Epithelial cell of prostate (primary cell): ENCODE data around the gene SLC34A1.
"Not testable (repeated sequence)": the region's sequence is repeated elsewhere in the genome, so short reads cannot be mapped to it uniquely, and the experiment has no call there.

Experiments used
- DNase-seq: peaks from one replicate; pipeline ENCODE4 v3.0.0-alpha.2; 2011; ENCODE audit warnings: low read depth, low spot score
- H3K27ac ChIP-seq: fragments of 450-650 bp; 2 replicates; pipeline ENCODE4 v1.5.1; 2017; ENCODE audit warnings: mild to moderate bottlenecking

SLC34A1 gene

DNA sequence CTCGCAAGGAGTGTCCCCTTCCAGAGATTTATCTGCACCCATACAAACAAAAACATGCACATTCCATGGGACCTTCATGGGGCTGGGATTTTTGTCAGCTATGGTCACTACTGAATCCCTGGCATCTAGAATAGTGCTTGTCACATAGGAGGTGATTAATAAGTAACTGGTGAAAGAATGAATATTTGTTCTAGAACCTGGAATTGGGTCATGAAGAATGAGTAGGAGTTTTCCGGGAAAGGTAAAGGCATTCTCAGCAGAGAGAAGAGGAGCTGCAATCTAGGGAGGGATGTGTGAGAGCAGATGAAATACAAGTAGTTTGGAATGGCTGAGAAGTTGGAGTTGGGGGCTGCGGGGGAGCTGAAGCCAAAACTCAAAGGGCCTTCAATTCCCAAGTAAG, 30.0 kb upstream of the SLC34A1 start:
- no peak for DNase-seq
- H3K27ac ChIP-seq = no peak overlapping the region

DNA sequence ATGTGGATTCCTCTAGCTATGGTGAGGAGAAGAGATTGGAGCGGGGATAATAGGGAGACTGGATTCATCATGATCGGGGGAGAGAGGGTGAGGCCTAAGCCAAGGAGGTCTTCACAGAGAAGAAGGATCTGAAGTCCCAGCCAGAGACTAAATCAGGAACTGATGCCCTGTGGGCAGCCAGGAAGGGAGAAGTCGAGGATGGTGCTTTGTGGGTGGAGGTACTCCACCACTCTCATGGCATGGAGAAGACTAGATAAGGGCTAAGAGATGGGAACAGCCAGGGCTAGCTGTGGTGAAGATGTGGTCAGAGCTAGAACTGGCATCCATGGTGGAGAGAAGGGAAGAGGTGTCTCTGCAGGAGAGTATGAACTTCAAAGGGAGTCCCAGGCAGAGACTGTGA, 29.5 kb upstream of the SLC34A1 start:
- no peak overlapping the region for H3K27ac ChIP-seq

DNA sequence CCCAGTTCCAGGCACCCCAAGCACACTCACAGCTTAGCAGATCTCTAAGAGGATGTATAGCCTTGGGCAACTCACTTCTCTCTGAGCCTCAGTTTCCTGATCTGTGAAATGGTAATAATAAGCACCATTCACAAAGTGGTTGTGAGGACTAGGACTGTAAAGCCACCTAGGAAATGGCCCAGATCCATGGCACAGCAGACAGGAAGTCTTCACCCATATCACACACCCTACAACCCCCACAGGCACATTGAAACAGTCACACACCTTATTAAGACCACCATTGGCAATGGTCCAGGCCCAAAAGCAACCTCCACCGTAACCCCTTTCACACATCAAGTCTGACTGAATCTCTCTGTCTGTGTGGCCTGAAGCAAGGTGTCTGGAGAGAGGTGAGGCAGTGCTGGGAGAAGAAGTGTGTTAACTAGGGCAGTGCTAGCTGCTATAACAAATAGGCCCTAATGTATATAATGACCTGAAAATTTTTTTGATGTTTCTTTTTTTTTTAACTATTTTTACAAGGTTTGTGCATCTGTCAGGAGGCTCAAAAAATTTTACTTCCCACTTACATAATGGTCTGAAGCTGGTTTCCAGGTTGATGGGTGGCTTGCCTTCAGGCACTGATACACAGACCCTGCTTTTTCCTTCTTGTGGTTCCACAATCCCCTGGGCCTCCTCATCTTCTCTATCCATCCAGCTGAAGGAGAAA, 28.9 kb upstream of the SLC34A1 start:
- DNase-seq = no peak
- H3K27ac ChIP-seq = no peak overlapping the region

More for the DNA sequence above, 29.5 kb upstream of the SLC34A1 start:
- DNase-seq = no peak

DNA sequence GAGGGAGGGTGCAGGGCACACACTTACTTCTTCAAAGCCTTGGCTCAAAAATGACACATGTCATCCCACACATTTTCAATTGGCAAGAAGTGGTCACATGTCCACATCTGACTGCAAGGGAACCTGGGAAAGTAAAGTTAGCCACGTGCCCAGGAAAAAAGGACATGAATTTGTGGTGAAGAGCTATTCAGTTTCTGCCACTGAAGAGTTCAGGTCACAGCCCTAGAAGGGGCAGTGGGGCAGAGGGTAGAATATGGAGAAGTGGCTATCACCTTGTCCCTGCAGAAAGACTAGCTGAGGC, 28.4 kb upstream of the SLC34A1 start:
- no peak for DNase-seq

DNA sequence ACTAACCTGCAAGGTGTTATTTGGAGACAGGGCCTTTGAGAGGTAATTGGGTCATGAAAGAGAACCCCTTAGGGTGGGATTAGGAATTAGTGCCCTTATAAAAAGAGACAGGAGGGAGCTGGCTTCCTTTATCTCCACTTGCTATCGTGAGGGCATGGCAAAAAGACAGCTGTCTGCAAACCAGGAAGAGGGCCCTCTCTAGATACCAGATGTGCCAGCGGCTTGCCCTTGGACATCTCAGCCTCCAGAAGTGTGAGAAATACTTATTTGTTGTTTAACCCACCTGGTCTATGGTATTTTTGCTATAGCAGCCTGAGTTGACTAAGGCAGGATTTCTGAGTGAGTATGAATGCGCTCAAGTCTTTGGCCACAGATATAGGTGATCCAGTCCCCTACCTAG, 27.5 kb upstream of the SLC34A1 start:
- no peak for DNase-seq
- no peak overlapping the region for H3K27ac ChIP-seq

More for the DNA sequence above, 28.4 kb upstream of the SLC34A1 start:
- H3K27ac ChIP-seq = no peak overlapping the region

DNA sequence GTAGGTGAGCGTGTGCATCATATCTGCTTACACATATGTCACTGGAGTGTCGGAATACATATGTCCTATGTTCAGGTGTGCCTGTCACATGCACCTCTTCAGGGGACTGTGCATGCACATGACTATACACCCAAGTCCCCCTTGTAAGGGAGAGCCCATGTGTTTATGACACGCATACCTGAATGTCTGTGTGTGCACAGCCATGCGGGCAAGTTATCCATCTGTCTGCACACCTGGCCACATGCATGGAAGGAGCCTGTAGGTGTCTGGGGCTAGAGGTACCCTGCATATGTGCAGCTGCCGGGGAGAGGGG, 27.1 kb upstream of the SLC34A1 start:
- no peak overlapping the region for H3K27ac ChIP-seq
- no peak for DNase-seq

DNA sequence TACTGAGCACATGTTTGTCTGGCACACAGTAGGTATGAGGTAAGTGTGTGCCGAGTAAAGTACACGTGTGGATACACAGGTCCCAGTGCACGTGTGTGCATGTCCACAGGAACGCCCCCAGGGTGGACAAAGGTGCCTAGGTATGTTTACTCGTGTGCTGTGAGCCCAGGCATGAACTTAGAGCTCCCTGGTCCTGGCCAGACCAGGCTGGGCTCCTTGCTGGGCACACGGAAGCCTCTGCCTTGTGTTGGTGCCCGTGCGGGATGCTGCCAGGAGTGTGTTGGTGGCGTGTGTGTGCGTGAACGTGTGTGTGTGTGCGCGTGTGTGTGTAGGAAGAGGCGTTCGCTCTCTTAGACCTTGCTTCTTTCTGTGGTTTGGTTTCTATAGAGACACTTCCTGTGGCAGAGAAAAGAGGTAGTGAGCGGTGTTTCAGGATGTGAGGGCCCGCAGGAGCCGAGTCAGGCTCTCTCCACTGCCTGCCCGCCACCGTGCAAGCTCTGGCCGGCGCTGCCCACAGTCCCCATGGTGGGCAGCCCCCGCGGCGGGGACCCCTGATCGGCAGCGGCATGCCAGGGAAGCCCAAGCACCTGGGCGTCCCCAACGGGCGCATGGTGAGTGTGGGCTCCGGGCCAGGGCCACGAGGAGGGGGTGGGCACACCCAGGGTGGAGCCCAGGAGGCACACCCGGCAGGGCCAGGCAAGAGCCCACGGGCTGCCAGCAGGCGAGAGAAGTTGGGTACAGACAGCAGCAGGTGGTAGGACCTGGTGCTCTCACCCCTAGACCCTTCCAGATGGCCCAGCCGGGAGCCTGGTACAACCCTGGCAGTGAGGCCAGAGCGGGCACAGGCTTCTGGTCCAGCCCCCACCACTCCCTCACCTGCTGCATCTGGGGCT, 26.5 kb upstream of the SLC34A1 start, which contains the start of gene RGS14:
Gene RGS14, plus strand, starts transcription at position 466 of the 893 bp plus-strand sequence. Its CDS starts 101 bp downstream, at position 567.
- DNase-seq = no peak
- H3K27ac ChIP-seq = no peak within 1 kb of the TSS

DNA sequence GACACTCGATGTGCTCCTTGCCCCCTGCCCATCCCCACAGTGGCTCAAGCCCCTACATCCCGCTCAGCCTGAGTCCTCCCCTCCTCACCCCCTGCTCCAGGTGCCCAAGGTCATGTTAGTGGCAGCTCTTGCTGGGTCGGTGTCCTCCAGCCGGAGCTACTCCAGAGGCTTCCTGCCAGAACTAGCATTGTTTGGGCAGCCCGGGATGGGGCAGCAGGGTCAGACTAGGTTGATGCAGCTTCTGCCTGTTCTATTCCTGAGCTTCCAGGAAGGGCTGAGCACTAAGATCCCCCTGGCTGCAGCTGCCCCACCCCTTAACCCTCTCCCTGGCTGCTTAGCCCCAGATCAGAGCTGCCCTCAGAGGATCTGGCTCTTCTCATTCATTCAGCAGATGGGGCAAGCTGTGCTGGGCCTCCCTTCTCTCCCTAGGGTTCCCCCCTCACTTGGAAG, 25.8 kb upstream of the SLC34A1 start:
- DNase-seq = no peak
- H3K27ac ChIP-seq = no peak overlapping the region

DNA sequence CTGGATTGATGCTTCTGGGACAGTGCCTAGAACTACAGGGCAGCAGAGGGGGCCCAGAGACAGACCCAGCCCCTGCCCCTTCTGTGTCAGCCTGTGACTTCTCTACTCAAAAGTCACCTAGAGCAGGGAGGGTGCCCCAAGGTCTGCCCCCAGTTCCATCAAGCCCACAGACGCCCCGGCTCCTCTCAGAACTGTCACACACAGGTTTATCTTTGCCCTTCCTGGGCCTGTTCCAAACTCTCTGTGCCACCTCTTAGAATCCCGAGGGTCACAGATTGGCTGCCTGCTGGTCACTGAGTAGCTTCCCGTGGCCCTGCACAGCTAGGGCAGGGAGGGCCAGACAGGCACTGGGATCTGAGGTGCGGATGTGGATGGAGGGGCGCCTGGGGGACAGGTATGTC, 24.8 kb upstream of the SLC34A1 start:
- no peak overlapping the region for H3K27ac ChIP-seq
- DNase-seq = no peak

DNA sequence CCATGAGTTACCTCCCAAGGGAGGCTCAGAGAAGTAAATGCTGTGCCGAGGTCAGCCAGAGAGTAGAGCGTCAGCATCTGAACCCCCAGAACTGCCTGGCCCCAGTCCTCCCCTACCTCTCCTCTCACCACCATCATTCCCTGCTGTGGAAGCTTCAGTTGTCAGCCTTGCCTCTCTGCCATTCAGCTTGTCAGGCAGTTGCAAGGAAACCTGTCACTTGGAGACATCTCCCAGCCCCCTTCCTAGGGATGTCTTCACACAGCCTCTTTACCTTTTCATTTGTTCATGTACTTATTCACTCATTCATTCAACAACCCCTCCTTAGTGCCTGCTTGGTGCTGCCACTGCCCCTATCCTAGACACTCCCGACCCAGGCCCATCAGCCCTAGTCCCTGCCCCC, 24.4 kb upstream of the SLC34A1 start:
- no peak for DNase-seq
- no peak overlapping the region for H3K27ac ChIP-seq

DNA sequence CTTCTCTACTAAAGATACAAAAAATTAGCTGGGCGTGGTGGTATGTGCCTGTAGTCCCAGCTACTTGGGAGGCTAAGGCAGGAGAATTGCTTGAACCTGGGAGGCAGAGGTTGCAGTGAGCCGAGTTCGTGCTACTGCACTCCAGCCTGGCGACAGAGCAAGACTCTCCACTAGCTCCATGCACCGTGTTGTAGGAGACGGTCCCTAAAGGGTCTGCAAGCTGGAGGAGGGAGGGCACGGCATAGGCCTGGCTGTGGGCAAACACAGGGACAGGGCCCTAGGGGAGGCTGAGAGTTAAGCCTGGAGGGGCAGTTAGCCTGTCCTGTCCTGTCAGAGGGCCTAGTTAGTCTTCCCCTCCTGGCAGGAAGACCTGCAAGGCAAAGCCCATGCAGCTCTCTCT, 23.5 kb upstream of the SLC34A1 start:
- H3K27ac ChIP-seq, DNase-seq: not testable (repeated sequence)

DNA sequence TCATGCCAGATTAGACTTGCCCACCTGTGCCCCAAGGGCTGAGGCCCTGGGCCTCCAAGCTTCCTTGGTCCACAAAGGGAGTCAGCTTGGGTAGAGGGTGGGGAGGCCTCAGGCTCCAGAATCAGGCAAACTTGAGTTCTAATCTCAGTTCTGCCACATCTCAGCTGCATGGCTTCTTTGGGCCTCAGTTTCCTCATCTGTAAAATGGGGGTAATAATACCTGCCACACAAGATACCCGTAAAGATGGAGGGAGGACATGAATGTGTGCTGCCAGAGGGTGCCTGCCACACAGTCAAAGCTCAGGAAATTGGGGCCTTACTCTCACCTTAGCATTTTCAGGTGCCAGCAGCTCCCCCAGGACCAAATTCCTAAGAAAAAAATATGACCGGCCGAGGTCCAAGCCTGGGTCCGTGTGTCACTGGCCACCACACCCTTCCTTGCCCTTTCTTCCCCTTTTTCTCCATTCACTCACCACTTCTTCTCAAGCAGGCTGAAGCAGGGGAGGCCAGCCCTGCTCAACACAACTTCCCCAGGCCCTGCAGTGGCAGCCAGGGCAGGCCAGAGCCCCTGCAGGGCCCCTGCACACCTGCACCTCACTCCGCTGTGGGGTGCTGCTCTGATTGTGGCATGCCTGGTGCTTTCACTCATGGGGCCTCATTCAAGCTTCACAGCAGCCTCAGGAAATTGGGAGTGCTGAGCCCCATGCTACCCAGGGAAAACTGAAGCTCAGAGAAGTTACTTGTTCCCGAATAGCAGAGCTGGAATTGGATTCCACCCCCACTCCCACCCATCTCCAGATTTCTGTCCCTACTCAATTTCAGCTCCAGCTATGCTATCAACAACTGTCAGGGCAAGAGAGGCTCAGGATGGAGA, 22.6 kb upstream of the SLC34A1 start:
- no peak for DNase-seq
- no peak overlapping the region for H3K27ac ChIP-seq

DNA sequence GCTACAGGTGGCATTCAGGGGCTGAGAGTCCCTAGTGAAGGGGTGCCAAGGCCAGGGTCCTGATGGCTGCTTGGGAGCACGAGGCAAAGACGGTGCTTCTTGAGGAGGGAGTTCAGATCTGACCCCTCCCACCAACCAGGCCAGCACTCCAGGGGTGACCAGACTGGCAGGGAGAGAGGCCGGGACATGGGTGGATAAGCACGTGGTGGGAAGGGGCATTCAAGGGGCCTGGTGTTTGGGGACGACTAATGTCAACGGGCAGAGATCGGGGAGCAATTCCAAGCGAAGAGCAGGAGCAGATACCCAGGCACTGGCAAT, 22.0 kb upstream of the SLC34A1 start:
- no peak overlapping the region for H3K27ac ChIP-seq
- DNase-seq = no peak

DNA sequence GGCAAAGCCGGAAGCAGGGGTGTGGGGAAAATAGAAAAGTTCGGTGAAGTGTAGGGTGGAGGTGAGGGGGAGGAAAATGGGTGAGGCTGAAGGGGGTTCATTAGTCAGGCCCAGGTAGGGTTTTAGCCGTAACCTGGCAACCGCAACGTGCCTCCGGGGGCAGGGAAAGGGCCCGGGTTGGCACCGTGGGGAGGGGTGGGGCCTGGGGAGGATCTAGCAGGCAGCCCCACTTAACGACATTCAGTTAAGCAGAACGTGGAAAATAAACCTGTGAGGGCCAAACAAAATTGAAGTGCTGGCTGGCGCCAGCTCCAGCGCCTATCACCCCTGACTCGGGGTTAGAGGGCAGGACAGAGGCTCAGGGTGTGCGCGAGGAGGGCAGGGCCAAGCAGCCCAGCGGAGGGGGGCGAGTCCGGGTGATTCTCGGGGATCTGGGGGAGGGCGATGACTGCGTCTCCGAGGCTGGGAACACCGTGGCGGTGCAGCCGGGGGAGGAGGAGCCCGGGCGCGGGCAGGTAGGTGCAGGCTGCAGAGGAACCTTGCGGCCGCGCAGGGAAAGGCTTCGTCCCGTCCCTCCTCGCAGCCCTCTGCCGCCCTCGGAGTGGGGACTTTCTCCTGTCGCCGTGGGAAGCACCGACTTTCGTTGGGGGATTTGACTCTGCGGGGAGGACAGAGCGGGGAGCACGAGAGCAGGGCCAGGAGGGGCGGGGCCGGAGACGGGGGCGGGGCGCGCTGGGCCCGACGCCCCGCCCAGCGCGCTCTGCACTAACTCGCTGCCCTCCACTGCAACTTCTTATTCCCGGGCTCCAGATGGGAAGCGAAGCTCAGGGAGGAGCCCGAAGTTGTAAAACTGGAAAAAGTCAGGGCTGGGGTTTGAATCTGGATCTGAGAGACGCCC, 21.4 kb upstream of the SLC34A1 start:
- no peak for DNase-seq
- peak overlapping the region; percentile 17 for H3K27ac ChIP-seq

DNA sequence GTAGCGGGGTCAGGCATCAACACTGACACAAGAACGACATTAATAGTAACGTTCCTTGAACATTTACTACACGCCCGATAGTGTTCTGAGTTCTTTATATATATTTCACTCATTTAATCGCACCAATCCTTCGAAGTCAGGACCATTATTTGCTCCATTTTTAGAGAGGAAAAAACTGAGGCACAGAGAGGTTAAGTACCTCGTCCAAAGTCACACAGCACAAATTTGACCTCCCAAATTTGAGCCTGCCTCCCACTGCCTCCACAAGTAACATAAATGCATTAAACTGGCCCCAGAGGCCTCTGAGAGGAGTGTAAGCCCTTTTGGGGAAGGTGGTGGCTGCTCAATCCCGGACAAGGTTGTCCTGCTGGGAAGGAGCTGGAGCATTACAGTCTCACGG, 20.7 kb upstream of the SLC34A1 start:
- DNase-seq = no peak
- no peak overlapping the region for H3K27ac ChIP-seq

DNA sequence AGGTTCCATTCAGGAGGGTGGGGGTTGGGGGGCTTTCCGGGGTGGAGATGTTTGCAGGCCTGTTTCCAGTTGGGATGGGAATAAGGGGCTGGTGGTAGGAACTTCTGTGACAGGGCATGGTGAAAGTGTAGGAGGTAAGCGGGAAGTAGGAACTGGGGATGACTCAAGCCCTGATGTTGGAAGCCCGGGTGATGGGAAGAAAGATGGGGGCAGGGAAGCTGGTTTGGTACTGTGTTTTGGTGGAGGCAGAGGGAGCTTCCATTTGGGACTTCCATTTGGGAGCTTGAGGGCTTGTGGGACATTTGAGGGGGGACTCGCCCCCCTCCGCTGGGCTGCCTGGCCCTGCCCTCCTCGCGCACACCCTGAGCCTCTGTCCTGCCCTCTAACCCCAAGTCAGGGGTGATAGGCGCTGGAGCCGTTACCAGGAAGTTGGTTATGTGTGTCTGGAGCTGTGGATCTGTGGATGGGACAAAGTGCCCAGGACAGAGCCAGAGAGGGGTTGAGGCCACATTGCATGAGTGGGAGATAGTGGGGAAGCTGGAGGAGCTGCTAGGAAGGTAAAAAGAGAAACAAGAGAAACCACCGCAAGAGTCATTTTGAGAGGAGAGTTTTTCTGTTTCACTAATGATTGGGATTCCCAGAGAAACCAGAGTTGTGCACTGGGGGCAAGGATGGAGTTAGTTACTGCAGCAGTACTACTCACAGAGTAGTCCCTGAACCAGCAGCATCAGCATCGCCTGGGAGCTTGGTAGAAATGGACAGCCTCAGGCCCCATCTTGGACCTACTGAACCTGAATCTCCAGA, 19.9 kb upstream of the SLC34A1 start:
- H3K27ac ChIP-seq = no peak overlapping the region

DNA sequence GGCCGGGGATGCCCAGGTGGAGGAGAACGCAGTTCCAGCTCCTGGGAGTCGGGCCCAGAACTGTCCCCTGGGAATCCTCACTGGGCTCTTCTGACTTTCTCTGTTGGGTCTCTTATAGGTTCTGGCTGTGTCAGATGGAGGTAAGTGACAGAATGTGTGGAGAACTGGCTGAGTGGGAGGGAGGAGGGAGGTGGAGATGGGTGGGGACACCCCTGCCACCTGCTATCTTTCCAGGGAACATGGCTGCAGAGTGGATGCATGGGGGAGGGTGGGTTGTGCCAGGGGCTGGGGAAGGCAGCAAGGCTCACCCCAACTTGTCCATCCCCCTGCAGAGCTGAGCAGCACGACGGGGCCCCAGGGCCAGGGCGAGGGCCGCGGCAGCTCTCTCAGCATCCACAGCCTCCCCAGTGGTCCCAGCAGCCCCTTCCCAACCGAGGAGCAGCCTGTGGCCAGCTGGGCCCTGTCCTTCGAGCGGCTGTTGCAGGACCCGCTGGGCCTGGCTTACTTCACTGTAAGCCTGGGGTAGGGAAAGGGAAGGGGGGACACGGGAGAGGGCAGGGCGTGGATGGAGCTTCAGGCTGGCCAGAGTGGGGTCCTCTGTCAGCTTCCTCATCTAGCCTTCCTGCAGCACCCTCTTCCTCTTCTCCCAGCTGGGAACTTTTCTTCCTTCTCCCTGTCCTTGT, 18.2 kb upstream of the SLC34A1 start:
- DNase-seq = no peak
- no peak overlapping the region for H3K27ac ChIP-seq

More for the DNA sequence above, 19.9 kb upstream of the SLC34A1 start:
- no peak for DNase-seq

DNA sequence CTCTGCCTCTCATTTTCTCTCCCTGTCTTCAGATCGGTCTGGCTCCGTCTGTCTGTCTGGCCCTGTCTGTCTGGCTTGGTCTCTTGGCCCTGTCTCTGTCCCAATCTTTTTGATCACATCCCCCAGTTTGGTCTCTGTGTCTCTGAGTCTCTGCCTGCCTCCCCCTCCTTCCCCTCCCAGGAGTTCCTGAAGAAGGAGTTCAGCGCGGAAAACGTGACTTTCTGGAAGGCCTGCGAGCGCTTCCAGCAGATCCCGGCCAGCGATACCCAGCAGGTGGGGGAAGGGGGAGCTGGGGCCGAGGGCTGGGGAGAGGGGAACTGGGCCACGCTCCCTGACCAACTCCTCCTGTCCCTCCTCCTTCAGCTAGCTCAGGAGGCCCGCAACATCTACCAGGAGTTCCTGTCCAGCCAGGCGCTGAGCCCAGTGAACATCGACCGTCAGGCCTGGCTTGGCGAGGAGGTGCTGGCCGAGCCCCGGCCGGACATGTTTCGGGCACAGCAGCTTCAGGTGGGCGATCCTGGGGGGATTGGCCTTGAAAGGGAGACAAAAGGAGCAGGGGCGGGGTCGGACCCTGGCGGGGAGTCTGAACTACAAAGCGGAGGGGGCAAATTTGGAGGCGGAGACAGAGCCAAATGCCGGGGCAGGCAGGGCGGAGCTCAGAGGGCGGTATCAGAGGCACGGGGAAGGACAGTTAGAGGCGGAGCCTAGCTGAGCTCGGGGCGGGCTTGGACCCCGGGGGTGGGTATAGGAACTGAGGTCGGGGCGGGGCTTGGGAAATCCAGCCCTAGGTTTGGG, 17.5 kb upstream of the SLC34A1 start:
- peak overlapping the region; percentile 27 for H3K27ac ChIP-seq
- DNase-seq = no peak
